HCT116 (cell line): ENCODE results near the gene WDR64. TPM values are rescaled to one million over a fixed set of nuclear protein-coding genes. Genes with fewer than 3 reads are reported as not detected.

Source experiments
- ATAC-seq: fragments of 200-7000 bp; cut with Tn5 transposase; 2 replicates; pipeline ENCODE4 v1.9.1; 2020; ENCODE audit warnings: mild to moderate bottlenecking, moderate library complexity
- BruUV-seq: library from RNA; stranded (reverse); fragments of 400-500 nt; replicated peaks from 2 replicates; lab custom pipeline; 2021; lab: Mats Ljungman, UMichigan
- CTCF ChIA-PET: fragments of 300-600 bp; sonication (Branson Sonifier 250); formaldehyde crosslinking; loops from one replicate; lab custom pipeline; 2021; ENCODE audit warnings: antibody characterized with exemption; lab: Charles Lee
- POLR2A ChIA-PET: fragments of 300-600, 350-600 bp; sonication (Branson Sonifier 250); formaldehyde crosslinking; loops from one replicate; lab custom pipeline; 2021; ENCODE audit warnings: antibody characterized with exemption; lab: Charles Lee
- RAD21 ChIA-PET, 2 experiments: fragments of 300-600 bp; sonication (Branson Sonifier 250); formaldehyde crosslinking; loops; one replicate each; lab custom pipeline; 2023; ENCODE audit warnings: low total read pairs in 2 of 2; ENCODE audit not compliant: uncharacterized antibody in 2 of 2, unreplicated experiment in 2 of 2, low non-redundant PET in 1 of 2; lab: Charles Lee
- DNase-seq: peaks from one replicate; pipeline ENCODE4 v3.0.0-alpha.2; 2010; ENCODE audit warnings: low read depth, low spot score
- H2AFZ ChIP-seq: fragments of 200-600 bp; shearing (Covaris generic), sonication (generic); 2 replicates; pipeline ENCODE4 v1.6.1; 2017; ENCODE audit warnings: low read depth, mixed run types, mixed read lengths, antibody characterized with exemption, low read length; ENCODE audit not compliant: poor library complexity, severe bottlenecking
- H3K27ac ChIP-seq: 2 replicates; pipeline ENCODE4 v1.5.1; 2012; ENCODE audit warnings: low read depth, low read length
- H3K27me3 ChIP-seq: fragments of 200-600 bp; sonication (generic); 2 replicates; pipeline ENCODE4 v1.6.1; 2016; ENCODE audit warnings: mixed run types, low read length, mixed read lengths; ENCODE audit not compliant: insufficient read depth
- H3K36me3 ChIP-seq, 2 experiments: fragments of 200-500 bp in 1 of 2; fragments of 200-600 bp in 1 of 2; sonication (Bioruptor generic) in 1 of 2; sonication (generic) in 1 of 2; 2 replicates each; pipeline versions ENCODE4 v1.5.1 to v1.6.1; 2014 to 2016; ENCODE audit warnings: low read length in 2 of 2, inconsistent platforms in 1 of 2, mixed read lengths in 1 of 2, mixed run types in 1 of 2; ENCODE audit not compliant: insufficient read depth in 2 of 2, control insufficient read depth in 1 of 2
- H3K4me1 ChIP-seq, 2 experiments: fragments of 200-600 bp in 1 of 2; sonication (generic) in 1 of 2; 2 replicates each; pipeline versions ENCODE4 v1.5.1 to v1.6.1; 2012 to 2017; ENCODE audit warnings: low read length in 2 of 2, inconsistent platforms in 1 of 2, mild to moderate bottlenecking in 1 of 2, mixed read lengths in 1 of 2, mixed run types in 1 of 2, moderate library complexity in 1 of 2; ENCODE audit not compliant: insufficient read depth in 2 of 2, control insufficient read depth in 1 of 2
- H3K4me2 ChIP-seq: fragments of 200-600 bp; sonication (generic); 2 replicates; pipeline ENCODE4 v1.6.1; 2017; ENCODE audit warnings: mixed run types, low read length, mixed read lengths
- H3K4me3 ChIP-seq, 2 experiments: fragments of 200-600 bp in 1 of 2; sonication (generic) in 1 of 2; replicated peaks in 1 of 2; 2 replicates each; pipeline ENCODE4 v1.5.1; 2011 to 2016; ENCODE audit warnings: low read length in 2 of 2, control low read depth in 1 of 2, low read depth in 1 of 2, mild to moderate bottlenecking in 1 of 2, mixed read lengths in 1 of 2, mixed run types in 1 of 2
- H3K79me2 ChIP-seq: fragments of 200-600 bp; sonication (generic); 2 replicates; pipeline ENCODE4 v1.6.1; 2017; ENCODE audit warnings: mild to moderate bottlenecking, mixed run types, low read length, moderate library complexity, mixed read lengths; ENCODE audit not compliant: insufficient read depth
- H3K9ac ChIP-seq: fragments of 200-600 bp; sonication (generic); 2 replicates; pipeline ENCODE4 v1.6.1; 2016; ENCODE audit warnings: low read length, mixed read lengths
- H3K9me2 ChIP-seq: fragments of 200-600 bp; sonication (generic), shearing (Covaris generic); 2 replicates; pipeline ENCODE4 v1.6.1; 2017; ENCODE audit warnings: mixed run types, mild to moderate bottlenecking, moderate library complexity; ENCODE audit not compliant: insufficient read depth
- H3K9me3 ChIP-seq, 2 experiments: fragments of 200-500 bp in 1 of 2; fragments of 200-600 bp in 1 of 2; sonication (Bioruptor generic) in 1 of 2; sonication (generic) in 1 of 2; 2 replicates each; pipeline ENCODE4 v1.6.1; 2014 to 2017; ENCODE audit warnings: low read length in 2 of 2, mixed read lengths in 2 of 2, inconsistent platforms in 1 of 2, low read depth in 1 of 2, mild to moderate bottlenecking in 1 of 2, mixed run types in 1 of 2, moderate library complexity in 1 of 2; ENCODE audit not compliant: control insufficient read depth in 1 of 2, insufficient read depth in 1 of 2
- H4K20me1 ChIP-seq: fragments of 200-600 bp; sonication (generic), shearing (Covaris generic); 2 replicates; pipeline ENCODE4 v1.6.1; 2017; ENCODE audit warnings: mixed run types, mild to moderate bottlenecking, moderate library complexity; ENCODE audit not compliant: insufficient read depth
- EGR1 ChIP-seq: IDR thresholded peaks from 2 replicates; pipeline ENCODE4 v1.6.1; 2012; ENCODE audit warnings: low read depth
- ELF1 ChIP-seq: IDR thresholded peaks from 2 replicates; pipeline ENCODE4 v1.6.1; 2012; ENCODE audit warnings: low read depth, borderline replicate concordance
- EZH2phosphoT487 ChIP-seq: fragments of 200-600 bp; IDR thresholded peaks from 2 replicates; pipeline ENCODE4 v1.6.1; 2018; ENCODE audit warnings: antibody characterized with exemption, borderline replicate concordance
- JUND ChIP-seq: IDR thresholded peaks from 2 replicates; pipeline ENCODE4 v1.6.1; 2012
- SP1 ChIP-seq: IDR thresholded peaks from 2 replicates; pipeline ENCODE4 v1.6.1; 2012; ENCODE audit warnings: low read depth
- YY1 ChIP-seq: IDR thresholded peaks from 2 replicates; pipeline ENCODE4 v1.6.1; 2011; ENCODE audit warnings: low read length, low read depth, moderate library complexity, mild to moderate bottlenecking; ENCODE audit not compliant: insufficient replicate concordance; ENCODE audit errors: extremely low read depth
- ZBTB33 ChIP-seq: IDR thresholded peaks from 2 replicates; pipeline ENCODE4 v1.6.1; 2011; ENCODE audit warnings: mild to moderate bottlenecking, low read length, moderate library complexity; ENCODE audit not compliant: insufficient replicate concordance; ENCODE audit errors: extremely low read depth
- intact Hi-C: fragments of 100-400 bp; cut with micrococcal nuclease; formaldehyde crosslinking; loops from 2 replicates; pipeline ENCODE4 v1.10.0; 2022
- total RNA-seq: library from RNA; stranded (reverse); gene quantifications from one replicate; pipeline ENCODE4 v1.2.1, GENCODE V29; 2021; ENCODE audit not compliant: unreplicated experiment

The WDR64 gene
- total RNA-seq, 1 experiment from 2014 or later = not detected

- Histone ChIP-seq H3K9me2 (no peaks in the 10 kb centered on the region), H3K4me3 (no peak overlapping the region), H3K4me1 (peaks cover 0 to 9% of the 10 kb centered on the region in 2 experiments; a peak in 1 of 4 replicates), H4K20me1 (no peaks in the 10 kb centered on the region; the same call in 1 of the 2 replicates), H3K27me3 (no peaks in the 10 kb centered on the region), H3K27ac (no peak overlapping the region), H3K79me2 (no peaks in the 10 kb centered on the region), H3K9me3 (no peaks in the 10 kb centered on the region), H3K36me3 (no peaks in the 10 kb centered on the region), H2AFZ (no peak overlapping the region), H3K4me2 (no peak overlapping the region), H3K9ac (no peak overlapping the region)
- CTCF ChIA-PET = no interaction called here
- DNase-seq (no peak), ATAC-seq (no peak)
- POLR2A ChIA-PET = no interaction called here
- no TSS peak for BruUV-seq
- no peak for TF ChIP-seq JUND
- RAD21 ChIA-PET = no interaction called here
- intact Hi-C loops = no loop called here
Measured at GRCh38 chr1:241606544-241606943, 45.5 kb upstream of the WDR64 start.

GRCh38 chr1:241607497-241607896, 44.6 kb upstream of the WDR64 start:
- Histone ChIP-seq H2AFZ (no peak overlapping the region), H3K9me3 (no peaks in the 10 kb centered on the region), H3K27me3 (no peaks in the 10 kb centered on the region), H3K79me2 (no peaks in the 10 kb centered on the region), H4K20me1 (no peaks in the 10 kb centered on the region; the same call in 1 of the 2 replicates), H3K4me1 (peaks cover 0 to 12% of the 10 kb centered on the region in 2 experiments; a peak in 1 of 4 replicates), H3K9me2 (no peaks in the 10 kb centered on the region), H3K36me3 (no peaks in the 10 kb centered on the region), H3K4me3 (no peak overlapping the region), H3K9ac (no peak overlapping the region), H3K4me2 (no peak overlapping the region), H3K27ac (no peak overlapping the region)
- POLR2A ChIA-PET = no interaction called here
- no TSS peak for BruUV-seq
- CTCF ChIA-PET = no interaction called here
- intact Hi-C loops = no loop called here
- DNase-seq (no peak), ATAC-seq (no peak)
- TF ChIP-seq ZBTB33 (no peak), ELF1 (no peak), SP1 (no peak), EZH2phosphoT487 (no peak), EGR1 (no peak), YY1 (no peak)
- RAD21 ChIA-PET = no interaction called here
